ENCODE data around the gene GMDS.
"Not testable (repeated sequence)": the region's sequence is repeated elsewhere in the genome, so short reads cannot be mapped to it uniquely, and the experiment has no call there.

Gene GMDS

DNA sequence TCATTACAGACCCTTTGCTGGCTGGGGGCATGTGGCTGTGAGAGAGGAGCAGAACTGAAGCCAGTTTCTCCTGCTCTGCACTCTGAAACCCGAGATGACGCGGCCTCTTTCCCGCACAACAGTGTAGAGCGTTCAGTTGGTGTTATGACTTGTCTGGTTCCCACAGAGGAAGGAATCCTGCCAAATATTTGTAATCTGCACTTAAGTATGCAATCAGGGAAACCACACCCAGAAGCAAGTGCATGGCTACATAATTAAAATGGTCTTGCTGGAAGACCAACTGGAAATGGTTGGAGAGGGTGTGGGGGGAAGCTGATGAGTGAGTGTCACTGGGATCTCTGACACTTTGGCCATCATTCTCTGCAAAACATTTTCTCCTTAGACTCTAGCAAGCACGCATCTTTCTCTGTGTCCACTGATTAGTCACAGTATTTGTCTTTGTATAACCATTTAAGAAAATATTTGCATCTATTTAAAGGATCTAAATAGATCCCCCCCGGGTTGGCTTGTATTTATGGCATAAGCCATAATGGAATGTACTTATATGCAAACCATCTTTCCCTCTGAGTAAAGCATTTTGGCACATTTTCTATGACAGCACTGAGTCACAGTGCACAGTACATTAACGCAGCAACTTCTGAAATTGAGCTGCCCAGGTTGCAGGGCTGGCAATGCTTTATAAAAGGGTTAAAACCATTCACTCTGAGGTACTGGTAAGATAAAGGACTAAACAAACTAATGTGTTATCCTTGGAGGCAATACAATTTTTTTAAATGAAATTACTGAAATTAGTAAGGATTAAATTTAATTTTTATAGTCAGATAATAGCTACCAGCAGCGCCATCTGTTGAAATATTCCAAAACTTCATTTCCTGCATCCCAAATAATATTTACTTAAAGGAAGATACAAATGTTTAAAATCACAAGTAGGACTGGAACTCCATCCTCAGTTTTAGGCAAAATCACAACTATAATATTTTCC is 559.0 kb downstream of the GMDS start:
- DNase-seq (ENCODE audit: low read depth in 2 of 2): no peak

- DNase-seq (ENCODE audit: low read depth in 2 of 2): no peak
Observed at GRCh38 chr6:1679688-1680068, 565.7 kb downstream of the GMDS start.

- no peak for DNase-seq (ENCODE audit: low read depth in 2 of 2)
Observed at GRCh38 chr6:1679031-1679687, 566.2 kb downstream of the GMDS start.

DNA sequence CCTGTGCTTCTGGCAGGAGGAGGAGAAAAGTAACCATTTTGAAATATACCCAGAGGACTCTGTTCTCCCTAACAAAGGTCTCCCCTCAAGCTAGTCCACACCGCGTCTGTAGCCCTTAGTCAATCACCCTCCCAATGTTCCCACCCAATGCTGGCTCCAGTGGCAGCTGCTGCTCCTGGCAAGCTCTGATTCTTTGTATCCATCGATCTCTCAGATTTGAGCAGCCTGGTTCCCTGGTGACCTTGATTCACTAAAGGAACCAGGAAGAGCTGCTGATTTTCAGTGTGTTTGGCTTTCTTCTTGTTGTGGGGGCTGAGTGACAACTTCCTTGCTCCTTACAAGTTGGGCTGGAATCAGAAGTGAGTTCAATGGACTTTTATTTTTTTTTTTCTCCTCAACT is 567.2 kb downstream of the GMDS start:
- DNase-seq (ENCODE audit: low read depth in 2 of 2): no peak

- DNase-seq (ENCODE audit: low read depth in 2 of 2): no peak
Observed at GRCh38 chr6:1672379-1672778, 573.0 kb downstream of the GMDS start.

DNA sequence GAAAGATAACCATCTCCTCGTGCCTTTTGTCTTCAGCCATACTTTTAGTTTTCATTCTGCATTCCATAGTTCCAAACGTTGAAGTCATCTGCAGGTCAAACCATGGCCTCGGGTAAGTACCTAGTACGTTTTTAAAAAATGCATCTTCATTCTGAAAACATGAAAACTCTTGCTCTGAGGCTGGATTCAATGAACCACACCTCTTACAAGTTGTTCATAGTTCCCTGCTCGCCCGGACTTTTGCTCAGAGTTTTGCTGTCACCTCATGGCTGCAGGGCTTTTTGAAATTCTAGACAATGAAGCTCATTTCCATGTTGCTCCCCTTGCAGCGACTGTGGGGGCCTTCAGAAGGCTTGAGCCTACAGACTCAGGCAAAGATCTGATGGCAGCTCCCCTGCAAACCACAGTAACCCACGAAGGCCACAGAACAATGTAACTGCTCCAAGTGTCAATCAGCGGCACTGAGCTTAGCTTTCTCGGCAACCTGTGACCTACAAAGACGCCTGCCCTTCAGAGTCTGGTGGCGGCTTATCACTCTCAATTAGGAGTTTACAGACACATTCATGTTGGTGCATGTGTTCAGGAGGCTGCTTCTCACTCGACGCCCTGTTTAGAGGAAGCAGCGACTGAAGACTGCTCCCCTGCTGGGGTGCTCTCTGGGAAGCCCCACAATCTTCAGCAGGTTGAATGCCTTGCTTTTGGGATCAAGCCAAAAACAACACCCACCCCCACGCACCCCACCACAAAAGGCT is 574.5 kb downstream of the GMDS start:
- no peak for DNase-seq (ENCODE audit: low read depth in 2 of 2)

- no peak for DNase-seq (ENCODE audit: low read depth in 2 of 2)
Observed at GRCh38 chr6:1669996-1670395, 575.4 kb downstream of the GMDS start.

GRCh38 chr6:1668456-1668855 is 576.9 kb downstream of the GMDS start:
- not testable (repeated sequence) for DNase-seq (ENCODE audit: low read depth in 2 of 2)

GRCh38 chr6:1667805-1668175 is 577.6 kb downstream of the GMDS start:
- DNase-seq (ENCODE audit: low read depth in 2 of 2): no peak

DNA sequence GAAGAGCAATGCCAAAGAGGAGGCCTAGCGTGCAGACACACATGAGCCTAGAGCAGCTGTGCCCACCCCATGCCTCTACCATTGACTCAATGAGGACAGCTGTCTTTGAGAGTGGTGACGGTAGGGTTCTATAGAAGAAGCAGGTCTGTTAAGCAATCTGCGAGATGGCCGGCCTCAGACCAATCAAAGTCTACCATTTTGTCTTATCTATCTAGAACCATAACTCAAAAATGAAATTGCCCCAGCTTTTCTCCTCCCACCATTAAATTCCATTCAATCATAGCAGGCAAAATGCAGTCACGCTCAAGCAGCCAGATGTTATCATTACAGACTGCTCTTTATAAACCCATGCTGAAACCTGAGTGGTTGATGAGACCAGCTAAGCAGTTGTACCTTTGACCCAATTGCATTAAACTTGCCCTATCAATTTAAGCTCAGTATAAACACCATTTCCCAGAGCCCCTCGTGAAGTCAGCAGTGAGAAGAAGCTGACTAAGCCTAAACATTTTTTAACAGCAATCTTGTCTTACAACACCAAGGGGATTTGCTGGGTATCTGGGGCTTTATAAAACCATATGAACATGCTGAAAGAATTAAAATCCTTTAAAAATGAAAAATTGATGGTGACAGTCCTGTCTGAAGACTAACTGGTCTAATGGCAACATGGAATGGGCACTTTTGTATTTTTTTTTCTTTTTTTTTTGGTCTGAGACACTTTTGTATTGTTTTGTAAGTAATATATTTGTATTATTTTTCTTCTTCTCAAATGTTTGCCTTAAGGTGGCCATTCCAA is 578.2 kb downstream of the GMDS start:
- no peak for DNase-seq (ENCODE audit: low read depth in 2 of 2)

DNA sequence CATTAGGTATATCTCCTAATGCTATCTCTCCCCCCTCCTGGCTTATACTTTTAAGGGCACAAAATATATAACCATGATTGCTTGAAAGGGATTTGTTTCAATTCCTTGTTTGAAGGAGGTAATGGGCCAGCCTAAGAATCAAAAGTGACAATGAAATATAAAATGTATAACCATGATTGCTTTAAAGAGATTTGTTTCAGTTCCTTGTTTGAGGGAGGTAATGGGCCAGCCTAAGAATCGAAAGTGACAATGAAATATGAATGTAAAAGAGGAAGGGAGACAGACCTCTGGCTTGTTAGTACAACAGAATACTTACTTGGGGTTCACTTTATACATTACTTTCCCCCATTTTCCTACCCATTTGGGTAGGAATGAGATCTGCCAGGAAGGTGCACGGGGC is 580.2 kb downstream of the GMDS start:
- DNase-seq (ENCODE audit: low read depth in 2 of 2): no peak

DNA sequence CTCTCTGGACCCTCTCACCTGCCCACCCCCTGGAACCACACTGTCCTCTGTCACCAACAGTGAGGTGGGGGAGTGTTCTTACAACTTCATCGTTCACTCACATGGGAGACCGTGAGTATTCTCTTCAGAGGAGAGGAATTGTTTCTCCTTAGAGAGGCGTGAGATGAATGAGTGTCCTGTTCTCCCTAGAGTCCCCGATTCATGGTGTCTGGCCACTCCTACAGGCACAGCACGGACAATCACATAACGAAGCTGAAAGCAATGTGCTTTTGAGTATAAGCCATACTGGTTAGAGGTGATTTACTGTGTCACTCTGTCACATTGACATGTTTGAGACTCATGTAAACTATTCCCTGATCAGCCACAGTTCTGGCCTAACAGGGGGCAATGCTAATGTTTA is 581.1 kb downstream of the GMDS start:
- DNase-seq (ENCODE audit: low read depth in 2 of 2): no peak

GRCh38 chr6:1663511-1663910 is 581.9 kb downstream of the GMDS start:
- DNase-seq (ENCODE audit: low read depth in 2 of 2): no peak

- DNase-seq (ENCODE audit: low read depth in 2 of 2): no peak
Observed at GRCh38 chr6:1662534-1662933, 582.9 kb downstream of the GMDS start.

DNA sequence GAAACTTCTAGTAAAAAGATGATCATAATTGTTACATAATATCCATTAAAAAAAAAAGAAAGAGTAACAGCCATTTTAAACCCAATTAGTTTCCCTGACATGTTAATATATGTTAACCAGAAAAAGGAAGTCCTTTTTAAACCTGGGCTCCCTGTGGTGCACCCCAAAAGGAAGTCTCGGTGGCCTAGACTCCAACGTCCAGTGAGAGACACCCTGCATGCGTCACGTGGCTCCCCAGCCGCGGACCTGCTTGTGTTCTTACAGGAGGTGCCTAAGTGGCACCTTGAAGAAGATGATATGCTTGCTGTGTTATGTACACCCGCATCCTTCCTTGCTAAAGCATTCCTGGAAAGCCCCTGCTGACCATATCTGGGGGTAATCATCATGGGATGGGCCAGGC is 585.6 kb downstream of the GMDS start:
- DNase-seq (ENCODE audit: low read depth in 2 of 2): no peak

DNA sequence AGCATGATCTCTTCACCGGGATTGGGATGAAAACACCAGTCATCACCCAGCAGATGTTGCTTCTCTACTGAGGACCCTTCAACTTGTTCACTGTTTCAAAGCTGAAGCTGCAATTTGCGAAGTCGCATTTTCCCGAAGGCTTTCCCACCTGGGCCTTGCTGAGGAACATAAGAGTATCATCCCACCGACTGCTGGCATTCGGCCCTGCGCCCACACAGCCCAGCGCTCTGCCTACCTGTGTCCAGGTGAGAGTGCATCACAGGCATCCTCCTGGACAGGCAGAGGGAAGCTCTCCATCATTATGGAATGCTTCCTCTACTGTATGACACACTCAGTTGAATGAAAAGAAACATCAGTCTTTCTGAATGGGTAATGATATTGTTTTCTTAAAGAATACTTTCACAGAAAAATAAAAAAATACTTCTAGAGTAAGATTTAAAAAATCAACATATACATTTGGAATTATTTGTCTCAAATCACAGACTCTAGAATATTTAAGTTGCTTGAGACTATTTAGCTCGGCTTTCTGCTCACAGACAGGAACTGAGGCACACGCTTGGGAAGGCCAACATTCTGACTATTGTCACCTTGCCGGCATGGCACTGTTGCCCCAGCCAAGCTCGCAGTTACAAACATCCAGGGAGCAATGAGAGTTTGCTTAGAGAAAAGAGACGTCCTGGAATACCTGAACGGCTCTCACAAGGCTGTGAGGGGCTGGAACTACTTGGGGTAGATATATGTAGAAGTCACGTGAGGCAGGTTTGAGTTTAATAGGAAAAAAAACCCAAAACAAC is 587.0 kb downstream of the GMDS start:
- no peak for DNase-seq (ENCODE audit: low read depth in 2 of 2)

GRCh38 chr6:1657771-1658165 is 587.6 kb downstream of the GMDS start:
- no peak for DNase-seq (ENCODE audit: low read depth in 2 of 2)

DNA sequence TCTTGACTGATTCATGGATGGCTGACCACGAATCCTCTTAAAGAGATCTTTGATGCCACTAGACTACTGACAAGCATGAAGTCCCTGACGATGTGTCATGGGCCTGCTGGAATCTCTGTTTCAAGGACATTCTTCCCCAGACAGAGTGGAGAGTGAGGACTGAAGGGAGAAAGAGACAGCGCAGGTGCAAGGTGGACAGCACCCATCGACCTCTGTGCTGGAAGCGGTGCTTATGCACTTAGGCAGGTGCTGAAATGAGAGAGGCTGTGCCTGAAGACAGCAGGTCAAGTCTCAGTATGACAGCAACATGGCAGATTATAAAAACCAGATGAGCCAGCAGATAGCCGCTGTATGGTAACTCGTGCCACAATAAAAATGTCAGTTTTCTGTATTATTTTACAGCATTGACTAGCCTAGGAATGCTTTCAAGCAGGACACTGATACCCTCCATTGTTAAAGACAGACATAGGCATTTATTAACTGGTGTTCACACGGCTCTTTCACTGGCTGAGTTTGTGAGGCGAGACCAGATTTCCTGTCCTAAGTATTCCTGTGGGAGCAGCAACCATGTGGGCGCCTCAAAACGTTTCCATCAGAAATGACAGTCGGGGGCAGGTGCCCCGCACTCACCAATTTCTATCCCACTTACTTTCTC is 588.2 kb downstream of the GMDS start:
- no peak for DNase-seq (ENCODE audit: low read depth in 2 of 2)

GRCh38 chr6:1654054-1654453 is 591.4 kb downstream of the GMDS start:
- no peak for DNase-seq (ENCODE audit: low read depth in 2 of 2)

DNA sequence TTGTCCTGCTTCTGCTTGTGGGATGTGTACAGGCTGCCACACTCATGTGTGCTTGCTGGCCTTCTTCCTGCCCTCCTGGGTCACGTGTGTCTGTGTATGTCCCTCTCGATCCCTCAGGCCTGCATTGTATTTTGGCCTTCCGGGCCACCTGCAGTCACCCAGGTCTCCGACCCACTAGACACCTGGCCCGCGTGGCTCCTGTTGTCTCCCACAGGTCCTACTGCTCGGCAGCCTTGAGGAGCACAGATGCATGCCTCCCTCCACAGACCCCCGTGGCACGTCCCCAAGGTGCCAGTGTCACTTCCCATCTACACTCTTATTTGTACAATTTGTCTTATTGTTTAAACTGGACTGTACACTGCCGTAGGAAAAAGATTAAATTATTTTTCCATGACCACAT is 592.6 kb downstream of the GMDS start:
- no peak for DNase-seq (ENCODE audit: low read depth in 2 of 2)
